Hepatocyte (in vitro differentiated cells): Measurements from ENCODE around the gene EYA4.

Experiments
- CTCF ChIP-seq: fragments of 200-600 bp; sonication (generic); IDR thresholded peaks from 2 replicates; pipeline ENCODE4 v1.5.1; 2016; ENCODE audit warnings: antibody characterized with exemption, mild to moderate bottlenecking; ENCODE audit not compliant: poor library complexity
- EZH2 ChIP-seq: fragments of 200-600 bp; sonication (generic); IDR thresholded peaks from 2 replicates; pipeline ENCODE4 v1.6.1; 2016; ENCODE audit warnings: antibody characterized with exemption, mild to moderate bottlenecking, borderline replicate concordance
- EZH2phosphoT487 ChIP-seq: fragments of 200-600 bp; sonication (generic); IDR thresholded peaks from one replicate; pipeline ENCODE4 v1.6.1; 2018; ENCODE audit warnings: antibody characterized with exemption, mild to moderate bottlenecking, low read depth, moderate library complexity; ENCODE audit not compliant: unreplicated experiment, severe bottlenecking

GRCh38 chr6:133207754-133208153, 33.4 kb upstream of the EYA4 start:
- no peak for TF ChIP-seq CTCF
- TF ChIP-seq EZH2: no peak
- TF ChIP-seq EZH2phosphoT487: no peak
